Activated CD4-positive, alpha-beta T cell treated with anti-CD3 and anti-CD28 coated beads, Interleukin-2, amount 10 ng/mL, durations not matched to agents 7 days and 5 days (primary cell): ENCODE measurements around the gene CEPT1. TPM values are rescaled to one million over a fixed set of nuclear protein-coding genes. Genes with fewer than 3 reads are reported as not detected.

ENCODE experiments used
- CTCF ChIA-PET: fragments of 350-600 bp; sonication (Branson Sonifier 250); formaldehyde crosslinking; loops from one replicate; lab custom pipeline; 2021; ENCODE audit warnings: antibody characterized with exemption; lab: Charles Lee
- POLR2A ChIA-PET: fragments of 350-600 bp; sonication (Branson Sonifier 250); formaldehyde crosslinking; loops from one replicate; lab custom pipeline; 2021; ENCODE audit warnings: antibody characterized with exemption; lab: Charles Lee
- DNase-seq: peaks from one replicate; pipeline ENCODE4 v3.0.0-alpha.2; 2020
- H3K27ac Mint-ChIP-seq: one replicate; pipeline ENCODE4 v1.8.0; 2021; ENCODE audit warnings: mild to moderate bottlenecking, moderate library complexity, mixed read lengths
- H3K27me3 Mint-ChIP-seq: one replicate; pipeline ENCODE4 v1.8.0; 2021; ENCODE audit warnings: mixed read lengths
- H3K36me3 Mint-ChIP-seq: one replicate; pipeline ENCODE4 v1.8.0; 2021; ENCODE audit warnings: low read depth, mixed read lengths
- H3K4me1 Mint-ChIP-seq: one replicate; pipeline ENCODE4 v1.8.0; 2021; ENCODE audit warnings: mixed read lengths
- H3K4me3 Mint-ChIP-seq: one replicate; pipeline ENCODE4 v1.8.0; 2021; ENCODE audit warnings: mild to moderate bottlenecking, moderate library complexity, mixed read lengths
- H3K9me3 Mint-ChIP-seq: one replicate; pipeline ENCODE4 v1.8.0; 2021; ENCODE audit warnings: mixed read lengths
- total RNA-seq, 2 experiments: library from RNA; stranded (reverse); gene quantifications; one replicate each; pipeline ENCODE4 v1.2.3, GENCODE V29; 2021

The CEPT1 gene
- total RNA-seq, 2 experiments from 2014 or later, result 42.1 to 50.2 TPM

- Mint-ChIP-seq H3K27ac (peak overlapping the region; percentile 92), H3K4me3 (peak overlapping the region; percentile 67), H3K27me3 (no peaks in the 10 kb centered on the region), H3K9me3 (peaks cover 4% of the 10 kb centered on the region), H3K4me1 (peaks cover 87% of the 10 kb centered on the region), H3K36me3 (peaks cover 13% of the 10 kb centered on the region)
- peak; percentile 58 for DNase-seq
- ChIA-PET POLR2A (no interaction called here), CTCF (interaction anchor here (0.8 to 1.8 kb wide), 9 partner anchors 9 to 174 kb away, joined by 3 to 5 read pairs (median 5); no protein-coding TSS in a partner anchor)
Observed at GRCh38 chr1:111225717-111226400, 85.8 kb downstream of the CEPT1 start.

GRCh38 chr1:111227434-111227833 lies 87.4 kb downstream of the CEPT1 start, which contains the start of gene CHI3L2:
CHI3L2 (plus strand) TSS chr1:111227713; CDS start chr1:111227730, 17 bp downstream.
- H3K27me3 Mint-ChIP-seq, result no peaks in the 10 kb centered on the region
- peaks cover 87% of the 10 kb centered on the region for H3K4me1 Mint-ChIP-seq
- no peak for DNase-seq
- H3K27ac Mint-ChIP-seq, result peak within 1 kb of the TSS; percentile 92
- no peak within 1 kb of the TSS for H3K4me3 Mint-ChIP-seq
- POLR2A ChIA-PET, result interaction anchor here (1.0 kb wide), 1 partner anchor 11 kb away, joined by 3 read pairs; no protein-coding TSS in a partner anchor
- peaks cover 27% of the 10 kb centered on the region for H3K36me3 Mint-ChIP-seq
- H3K9me3 Mint-ChIP-seq, result peaks cover 5% of the 10 kb centered on the region
- CTCF ChIA-PET, result interaction anchor here (0.7 to 1.4 kb wide), 6 partner anchors 8 to 238 kb away, joined by 3 to 4 read pairs (median 3); no protein-coding TSS in a partner anchor

- Mint-ChIP-seq H3K4me3 (no peak overlapping the region), H3K27ac (peak overlapping the region; percentile 92)
- DNase-seq, result no peak
Observed at GRCh38 chr1:111227851-111228747, 88.1 kb downstream of the CEPT1 start.

GRCh38 chr1:111228748-111229126 lies 88.7 kb downstream of the CEPT1 start:
- Mint-ChIP-seq H3K4me3 (no peak overlapping the region), H3K4me1 (peaks cover 76% of the 10 kb centered on the region), H3K27ac (peak overlapping the region; percentile 54), H3K9me3 (peaks cover 5% of the 10 kb centered on the region), H3K27me3 (no peaks in the 10 kb centered on the region), H3K36me3 (peaks cover 27% of the 10 kb centered on the region)
- DNase-seq, result no peak
- CTCF ChIA-PET, result interaction anchor here (0.8 to 1.4 kb wide), 7 partner anchors 12 to 211 kb away, joined by 3 to 5 read pairs (median 4); no protein-coding TSS in a partner anchor
- POLR2A ChIA-PET, result no interaction called here

More at GRCh38 chr1:111227851-111228747, 88.1 kb downstream of the CEPT1 start:
- peaks cover 27% of the 10 kb centered on the region for H3K36me3 Mint-ChIP-seq
- POLR2A ChIA-PET, result interaction anchor here (1.0 kb wide), 1 partner anchor 12 kb away, joined by 3 read pairs; no protein-coding TSS in a partner anchor
- H3K27me3 Mint-ChIP-seq, result no peaks in the 10 kb centered on the region
- CTCF ChIA-PET, result interaction anchor here (0.8 to 1.4 kb wide), 8 partner anchors 9 to 211 kb away, joined by 3 to 5 read pairs (median 3); no protein-coding TSS in a partner anchor
- H3K4me1 Mint-ChIP-seq, result peaks cover 81% of the 10 kb centered on the region
- H3K9me3 Mint-ChIP-seq, result peaks cover 5% of the 10 kb centered on the region

- POLR2A ChIA-PET, result no interaction called here
- Mint-ChIP-seq H3K27me3 (no peaks in the 10 kb centered on the region), H3K9me3 (peaks cover 5% of the 10 kb centered on the region), H3K4me3 (peak overlapping the region; percentile 87), H3K36me3 (peaks cover 59% of the 10 kb centered on the region), H3K4me1 (peaks cover 52% of the 10 kb centered on the region), H3K27ac (no peak overlapping the region)
- CTCF ChIA-PET, result interaction anchor here (1.2 to 1.6 kb wide), 4 partner anchors 9 to 131 kb away, joined by 3 to 4 read pairs (median 3); no protein-coding TSS in a partner anchor
- no peak for DNase-seq
Observed at GRCh38 chr1:111232134-111232533, 92.1 kb downstream of the CEPT1 start.

GRCh38 chr1:111234258-111234657 lies 94.2 kb downstream of the CEPT1 start:
- POLR2A ChIA-PET, result no interaction called here
- Mint-ChIP-seq H3K27me3 (no peaks in the 10 kb centered on the region), H3K9me3 (peaks cover 7% of the 10 kb centered on the region), H3K4me3 (no peak overlapping the region), H3K36me3 (peaks cover 73% of the 10 kb centered on the region), H3K27ac (no peak overlapping the region), H3K4me1 (peaks cover 31% of the 10 kb centered on the region)
- CTCF ChIA-PET, result no interaction called here
- DNase-seq, result no peak

Other genes with a start within 250 kb of the CEPT1 start
- gene LRIF1, start 176.3 kb upstream of the CEPT1 start, total RNA-seq, result 10 to 100 TPM; 18.3 to 21.0 TPM
- 10 to 100 TPM; 29.3 to 37.0 TPM for gene DRAM2, start 130 bp upstream of the CEPT1 start, total RNA-seq
- 100 to 1,000 TPM; 329 to 349 TPM for gene DENND2D, start 60.4 kb downstream of the CEPT1 start, total RNA-seq
- 10 to 100 TPM; 48.2 to 56.0 TPM for gene CHI3L2, start 87.5 kb downstream of the CEPT1 start, total RNA-seq
- gene CHIA, start 150.6 kb downstream of the CEPT1 start, total RNA-seq, result not detected